GM06990 (cell line): ENCODE data around the gene CNTNAP2.

Source experiments
- DNase-seq: peaks from one replicate; pipeline ENCODE4 v3.0.0-alpha.2; 2011; ENCODE audit not compliant: insufficient read length; ENCODE audit errors: extremely low read depth
- H3K27me3 ChIP-seq: replicated peaks from 2 replicates; pipeline ENCODE4 v1.6.0; 2011; ENCODE audit warnings: low read length; ENCODE audit not compliant: control insufficient read depth, insufficient read depth
- H3K36me3 ChIP-seq: 2 replicates; pipeline ENCODE4 v1.5.1; 2011; ENCODE audit warnings: low read length; ENCODE audit not compliant: control insufficient read depth, insufficient read depth
- H3K4me3 ChIP-seq: replicated peaks from 2 replicates; pipeline ENCODE4 v1.5.1; 2011; ENCODE audit warnings: low read depth, mild to moderate bottlenecking, control low read depth, low read length
- TF ChIP-seq, protein P1 (sequence below): IDR thresholded peaks from 2 replicates; pipeline ENCODE4 v1.5.1; 2011; ENCODE audit warnings: low read length, control low read depth, mild to moderate bottlenecking, inconsistent platforms; ENCODE audit not compliant: insufficient read depth, poor library complexity, severe bottlenecking

CNTNAP2 gene

DNA sequence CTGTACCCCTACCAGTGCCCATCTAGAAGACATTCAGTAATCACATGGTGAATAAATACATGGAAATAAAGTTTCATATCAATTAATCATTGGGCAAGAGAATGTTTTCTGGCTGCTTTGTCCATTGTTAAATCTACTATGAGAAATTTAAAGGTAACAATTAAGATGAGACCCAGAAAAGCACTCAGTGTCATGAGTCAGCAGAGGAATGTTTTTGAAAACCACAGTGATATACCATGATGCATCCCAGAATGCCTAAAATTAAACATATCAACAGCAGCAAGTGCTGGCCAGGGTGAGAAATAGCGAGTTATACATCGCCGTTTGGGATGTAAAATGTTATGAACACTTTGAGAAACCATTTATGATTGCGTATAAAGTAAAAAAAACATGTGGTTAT lies 1648.7 kb downstream of the CNTNAP2 start:
- TF ChIP-seq, protein P1, sequence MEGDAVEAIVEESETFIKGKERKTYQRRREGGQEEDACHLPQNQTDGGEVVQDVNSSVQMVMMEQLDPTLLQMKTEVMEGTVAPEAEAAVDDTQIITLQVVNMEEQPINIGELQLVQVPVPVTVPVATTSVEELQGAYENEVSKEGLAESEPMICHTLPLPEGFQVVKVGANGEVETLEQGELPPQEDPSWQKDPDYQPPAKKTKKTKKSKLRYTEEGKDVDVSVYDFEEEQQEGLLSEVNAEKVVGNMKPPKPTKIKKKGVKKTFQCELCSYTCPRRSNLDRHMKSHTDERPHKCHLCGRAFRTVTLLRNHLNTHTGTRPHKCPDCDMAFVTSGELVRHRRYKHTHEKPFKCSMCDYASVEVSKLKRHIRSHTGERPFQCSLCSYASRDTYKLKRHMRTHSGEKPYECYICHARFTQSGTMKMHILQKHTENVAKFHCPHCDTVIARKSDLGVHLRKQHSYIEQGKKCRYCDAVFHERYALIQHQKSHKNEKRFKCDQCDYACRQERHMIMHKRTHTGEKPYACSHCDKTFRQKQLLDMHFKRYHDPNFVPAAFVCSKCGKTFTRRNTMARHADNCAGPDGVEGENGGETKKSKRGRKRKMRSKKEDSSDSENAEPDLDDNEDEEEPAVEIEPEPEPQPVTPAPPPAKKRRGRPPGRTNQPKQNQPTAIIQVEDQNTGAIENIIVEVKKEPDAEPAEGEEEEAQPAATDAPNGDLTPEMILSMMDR: no peak
- Histone ChIP-seq H3K4me3 (no peak overlapping the region), H3K36me3 (no peaks in the 10 kb centered on the region), H3K27me3 (no peaks in the 10 kb centered on the region)
- no peak for DNase-seq

DNA sequence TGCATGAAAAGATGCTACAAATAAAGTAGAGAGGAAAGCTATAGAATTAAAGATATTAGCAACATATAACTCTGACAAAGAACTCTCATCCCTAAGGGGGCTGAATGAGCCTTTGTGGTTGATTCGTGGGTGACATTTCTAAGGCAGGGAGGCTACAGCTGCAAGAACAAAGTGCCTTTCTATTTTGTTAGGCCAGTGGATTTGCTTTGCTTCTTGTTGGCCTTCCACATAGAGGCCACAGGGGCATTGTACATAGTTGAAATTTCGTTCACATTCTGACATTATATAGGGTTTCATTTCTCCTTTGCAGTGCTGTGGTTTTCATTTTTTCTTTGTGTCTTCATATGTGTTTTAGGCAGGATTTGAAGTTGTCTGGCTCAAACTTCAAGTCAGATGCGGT lies 1654.7 kb downstream of the CNTNAP2 start:
- TF ChIP-seq, protein P1: no peak
- Histone ChIP-seq H3K36me3 (no peaks in the 10 kb centered on the region), H3K27me3 (no peaks in the 10 kb centered on the region), H3K4me3 (no peak overlapping the region)
- no peak for DNase-seq

DNA sequence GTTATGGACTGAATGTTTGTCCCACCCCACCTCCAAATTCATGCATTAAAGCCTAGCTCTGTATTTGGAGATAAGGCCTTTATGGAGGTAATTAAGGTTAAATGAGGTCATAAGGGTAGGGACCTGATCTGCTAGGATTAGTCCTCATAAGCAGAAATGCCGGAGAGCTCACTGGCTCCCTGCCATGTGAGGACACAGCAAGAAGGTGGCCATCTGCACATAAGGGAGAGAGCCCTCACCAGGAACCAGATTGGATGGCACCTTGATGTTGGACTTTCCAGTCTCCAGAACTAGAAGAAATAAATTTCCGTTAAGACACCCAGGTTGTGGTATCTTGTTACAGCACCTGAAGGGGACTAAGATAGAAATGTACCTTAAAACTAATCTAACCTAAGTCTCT lies 1657.9 kb downstream of the CNTNAP2 start:
- TF ChIP-seq, protein P1: no peak
- H3K4me3 ChIP-seq: no peak overlapping the region
- no peaks in the 10 kb centered on the region for H3K27me3 ChIP-seq
- DNase-seq: no peak
- no peaks in the 10 kb centered on the region for H3K36me3 ChIP-seq

GRCh38 chr7:147775516-147776284 lies 1659.1 kb downstream of the CNTNAP2 start:
- Histone ChIP-seq H3K27me3 (no peaks in the 10 kb centered on the region), H3K36me3 (no peaks in the 10 kb centered on the region), H3K4me3 (no peak overlapping the region)
- TF ChIP-seq, protein P1: no peak
- no peak for DNase-seq

GRCh38 chr7:147777309-147777708 lies 1660.7 kb downstream of the CNTNAP2 start:
- no peaks in the 10 kb centered on the region for H3K36me3 ChIP-seq
- TF ChIP-seq, protein P1: no peak
- no peak overlapping the region for H3K4me3 ChIP-seq
- no peak for DNase-seq
- no peaks in the 10 kb centered on the region for H3K27me3 ChIP-seq
